Uterus (tissue), 4 donors: Measurements from ENCODE around the gene ZNF350. TPM values are rescaled to one million over a fixed set of nuclear protein-coding genes. Genes with fewer than 3 reads are reported as not detected.
"Not testable (repeated sequence)": the region's sequence is repeated elsewhere in the genome, so short reads cannot be mapped to it uniquely, and the experiment has no call there.

Experiments used
- DNase-seq, 2 donors: peaks; one replicate each; pipeline ENCODE4 v3.0.0-alpha.2; 2019 to 2020
- H3K27ac ChIP-seq, 2 donors: fragments of 200-600 bp; sonication (generic); 1 replicate in 1 of 2; 2 replicates in 1 of 2; pipeline ENCODE4 v1.5.1; 2016 to 2018
- H3K27me3 ChIP-seq, 2 donors: fragments of 200-600 bp; sonication (generic); one replicate each; pipeline ENCODE4 v1.5.1; 2018 to 2019; ENCODE audit warnings: control low read depth in 1 of 2
- H3K36me3 ChIP-seq, 2 donors: fragments of 200-600 bp; sonication (generic); one replicate each; pipeline ENCODE4 v1.5.1; 2019; ENCODE audit warnings: control low read depth in 1 of 2
- H3K4me1 ChIP-seq, 2 donors: fragments of 200-600 bp; sonication (generic); one replicate each; pipeline ENCODE4 v1.5.1; 2018 to 2019; ENCODE audit warnings: control low read depth in 1 of 2
- H3K4me3 ChIP-seq, 2 donors: fragments of 200-600 bp; sonication (generic); 1 replicate in 1 of 2; 2 replicates in 1 of 2; pipeline ENCODE4 v1.5.1; 2018 to 2019; ENCODE audit warnings: mild to moderate bottlenecking in 1 of 2
- H3K9me3 ChIP-seq, 2 donors: fragments of 200-600 bp; sonication (generic); one replicate each; pipeline ENCODE4 v1.5.1; 2019; ENCODE audit warnings: control low read depth in 1 of 2
- CTCF ChIP-seq, 4 experiments: fragments of 200-600 bp in 2 of 4; fragments of 450-650 bp in 2 of 4; sonication (generic) in 2 of 4; IDR thresholded peaks; one replicate each; pipeline ENCODE4 v1.5.1; 2016 to 2019; ENCODE audit warnings: antibody characterized with exemption in 4 of 4, mild to moderate bottlenecking in 2 of 4, moderate library complexity in 1 of 4
- POLR2A ChIP-seq, 2 donors: fragments of 450-650 bp; IDR thresholded peaks; one replicate each; pipeline ENCODE4 v1.6.1; 2016; ENCODE audit warnings: antibody characterized with exemption in 2 of 2, mild to moderate bottlenecking in 1 of 2, moderate library complexity in 1 of 2
- intact Hi-C: fragments of 100-400 bp; cut with DNase I; formaldehyde crosslinking; loops from one replicate; pipeline ENCODE4 v1.15.1; 2023; ENCODE audit warnings: low total_unique reads
- total RNA-seq, 4 donors: library from RNA; depleted of rRNA in 3 of 4; stranded (reverse); fragments of >200 nt in 3 of 4; gene quantifications; one replicate each; pipeline versions ENCODE4 v1.1.0 to v1.2.4, GENCODE V29; 2014 to 2023
- donor health status: DM: yes; HTN: yes; CAD: no.

ZNF350 gene
- total RNA-seq, 4 donors from 2014 or later = 2.3 to 28.0 (median 15.1) TPM

- peaks cover 0 to 76% of the 10 kb centered on the region in 2 donors for H3K9me3 ChIP-seq
- no peaks in the 10 kb centered on the region for H3K36me3 ChIP-seq
- TF ChIP-seq CTCF (IDR thresholded peaks at IDR 0.05) (no peak), POLR2A (IDR thresholded peaks at IDR 0.05) (no peak)
- no peak for DNase-seq
- H3K27me3 ChIP-seq = no peaks in the 10 kb centered on the region
- no peaks in the 10 kb centered on the region for H3K4me1 ChIP-seq
- H3K4me3 ChIP-seq = no peak overlapping the region
- no peak overlapping the region for H3K27ac ChIP-seq
- intact Hi-C loops = no loop called here
These were observed 7.5 kb upstream of the ZNF350 start for GRCh38 chr19:51994048-51994644.

DNA sequence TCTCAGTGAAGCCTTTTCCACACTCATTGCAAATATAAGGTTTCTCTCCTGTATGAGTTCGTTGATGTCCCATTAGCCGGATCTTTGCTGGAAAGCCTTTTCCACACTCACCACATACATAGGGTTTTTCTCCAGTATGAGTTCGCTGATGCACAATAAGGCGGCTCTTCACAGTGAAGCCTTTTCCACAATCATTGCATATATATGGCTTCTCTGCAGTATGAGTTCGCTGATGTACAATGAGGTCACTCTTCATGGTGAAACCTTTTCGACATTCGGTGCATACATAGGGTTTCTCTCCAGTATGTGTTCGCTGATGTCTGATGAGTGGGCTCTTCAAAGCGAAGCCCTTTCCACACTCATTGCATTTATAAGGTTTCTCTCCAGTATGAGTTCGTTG, 6.8 kb upstream of the ZNF350 start:
- intact Hi-C loops = no loop called here
- DNase-seq = no peak
- H3K27ac ChIP-seq = no peak overlapping the region
- no peak for TF ChIP-seq POLR2A (IDR thresholded peaks at IDR 0.05)
- H3K4me1 ChIP-seq = no peaks in the 10 kb centered on the region
- no peak overlapping the region for H3K4me3 ChIP-seq
- H3K27me3 ChIP-seq = no peaks in the 10 kb centered on the region
- H3K9me3 ChIP-seq = peaks cover 0 to 69% of the 10 kb centered on the region in 2 donors
- no peaks in the 10 kb centered on the region for H3K36me3 ChIP-seq

- Histone ChIP-seq H3K36me3 (no peaks in the 10 kb centered on the region), H3K4me1 (no peaks in the 10 kb centered on the region), H3K27ac (no peak overlapping the region), H3K4me3 (no peak overlapping the region), H3K27me3 (no peaks in the 10 kb centered on the region), H3K9me3 (peaks cover 0 to 52% of the 10 kb centered on the region in 2 donors)
- no peak for TF ChIP-seq POLR2A (IDR thresholded peaks at IDR 0.05)
- no peak for TF ChIP-seq CTCF (IDR thresholded peaks at IDR 0.05)
- intact Hi-C loops = no loop called here
- no peak for DNase-seq
These were observed 3.3 kb downstream of the ZNF350 start for GRCh38 chr19:51983361-51983760.

DNA sequence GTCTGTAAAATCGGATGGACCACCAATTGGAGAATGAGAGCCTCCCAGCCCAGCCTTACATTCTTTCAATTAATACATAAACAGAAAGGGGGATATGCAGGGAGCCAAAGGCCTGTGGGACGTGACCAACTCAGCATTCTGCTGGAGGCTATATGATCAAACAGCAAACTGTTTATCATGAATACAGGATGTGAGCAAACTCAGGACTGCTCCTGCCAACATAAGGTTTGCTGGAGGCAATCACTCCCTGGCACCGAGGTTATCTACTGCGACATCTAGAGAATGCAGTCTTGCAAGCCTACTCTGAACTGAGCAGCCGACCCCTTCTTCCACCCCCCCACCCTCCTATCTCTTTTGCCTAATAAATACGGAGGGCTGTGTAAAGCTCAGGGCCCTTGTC, 5.7 kb downstream of the ZNF350 start:
- H3K27ac ChIP-seq, H3K4me3 ChIP-seq, intact Hi-C loops, H3K36me3 ChIP-seq, H3K4me1 ChIP-seq, H3K27me3 ChIP-seq, DNase-seq: not testable (repeated sequence)
- H3K9me3 ChIP-seq = peaks cover 0 to 74% of the 10 kb centered on the region in 2 donors

DNA sequence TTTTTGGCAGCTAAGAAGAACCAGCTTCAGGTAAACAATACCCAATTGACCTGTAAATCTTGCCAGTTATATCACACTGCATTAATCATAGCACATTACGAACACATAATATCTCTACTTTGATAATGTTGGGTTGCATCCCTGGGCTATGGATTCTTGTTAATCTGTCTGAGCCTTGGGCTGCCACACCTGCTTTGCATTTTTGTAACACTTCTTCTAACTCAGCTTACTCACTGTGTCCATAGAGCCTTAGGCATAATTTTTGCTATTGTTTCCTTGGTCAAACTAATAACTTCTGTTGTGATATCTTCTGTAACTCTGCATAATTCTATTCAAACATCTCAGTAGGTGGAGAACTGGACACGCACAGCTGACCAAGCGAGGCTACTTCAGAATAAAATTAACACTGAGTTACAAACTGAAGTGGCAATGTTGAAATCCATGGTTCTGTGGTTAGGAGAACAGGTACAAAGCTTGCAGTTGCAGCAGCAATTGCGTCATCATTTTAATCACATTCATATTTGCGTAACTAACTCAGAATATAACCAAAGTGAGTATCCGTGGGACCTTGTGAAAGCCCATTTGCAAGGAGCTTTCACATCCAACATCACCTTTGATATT, 6.4 kb downstream of the ZNF350 start:
- TF ChIP-seq POLR2A (IDR thresholded peaks at IDR 0.05) (no peak), CTCF (IDR thresholded peaks at IDR 0.05) (no peak)
- H3K27ac ChIP-seq = no peak overlapping the region
- H3K4me1 ChIP-seq = no peaks in the 10 kb centered on the region
- no peak overlapping the region for H3K4me3 ChIP-seq
- peaks cover 0 to 79% of the 10 kb centered on the region in 2 donors for H3K9me3 ChIP-seq
- H3K27me3 ChIP-seq = no peaks in the 10 kb centered on the region
- DNase-seq = no peak
- no peaks in the 10 kb centered on the region for H3K36me3 ChIP-seq
- intact Hi-C loops = no loop called here

DNA sequence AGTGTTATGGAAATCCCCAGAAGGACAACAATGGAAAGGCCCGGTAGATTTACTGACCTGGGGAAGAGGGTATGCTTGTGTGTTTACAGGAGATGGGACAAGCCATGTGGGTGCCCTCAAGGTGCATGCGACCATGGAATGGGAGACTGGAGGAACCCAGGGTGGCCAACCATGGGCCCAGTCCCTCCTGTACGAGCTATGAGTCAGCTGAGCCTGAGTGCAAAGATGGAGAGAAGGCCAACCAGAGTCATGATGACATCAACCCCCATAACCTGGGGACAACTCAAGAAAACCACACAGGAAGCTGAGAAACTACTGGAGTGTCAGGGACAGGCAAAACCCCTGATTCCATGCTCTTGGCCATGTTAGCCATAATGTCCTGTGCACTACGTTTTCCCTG, 7.8 kb downstream of the ZNF350 start:
- intact Hi-C loops = no loop called here
- no peak overlapping the region for H3K27ac ChIP-seq
- peaks cover 0 to 82% of the 10 kb centered on the region in 2 donors for H3K9me3 ChIP-seq
- no peaks in the 10 kb centered on the region for H3K36me3 ChIP-seq
- no peak for TF ChIP-seq POLR2A (IDR thresholded peaks at IDR 0.05)
- TF ChIP-seq CTCF (IDR thresholded peaks at IDR 0.05) = no peak
- no peak overlapping the region for H3K4me3 ChIP-seq
- no peaks in the 10 kb centered on the region for H3K4me1 ChIP-seq
- no peaks in the 10 kb centered on the region for H3K27me3 ChIP-seq
- no peak for DNase-seq
